Small intestine (tissue), 7 donors: ENCODE results near the gene TPI1. TPM values are rescaled to one million over a fixed set of nuclear protein-coding genes. Genes with fewer than 3 reads are reported as not detected.

Source experiments
- DNase-seq, 2 donors: peaks; one replicate each; pipeline versions ENCODE4 v3.0.0 to v3.0.0-alpha.2; 2013
- FAIRE-seq: peaks from 2 replicates; lab custom pipeline; 2012; peaks lifted over from hg19 to GRCh38; lab: Jason Lieb, UNC
- H3K27ac ChIP-seq, 3 donors: one replicate each; pipeline ENCODE4 v1.5.1; 2013; ENCODE audit warnings: low read length in 2 of 3, mild to moderate bottlenecking in 2 of 3, control low read depth in 1 of 3, inconsistent platforms in 1 of 3, low read depth in 1 of 3, moderate library complexity in 1 of 3
- H3K27me3 ChIP-seq, 3 donors: one replicate each; pipeline ENCODE4 v1.6.1; 2013; ENCODE audit warnings: low read length in 3 of 3, inconsistent platforms in 1 of 3; ENCODE audit not compliant: control insufficient read depth in 3 of 3, insufficient read depth in 3 of 3
- H3K36me3 ChIP-seq, 3 donors: one replicate each; pipeline ENCODE4 v1.6.1; 2013; ENCODE audit warnings: low read length in 3 of 3, inconsistent platforms in 1 of 3, low read depth in 1 of 3, mild to moderate bottlenecking in 1 of 3, moderate library complexity in 1 of 3; ENCODE audit not compliant: control insufficient read depth in 3 of 3, insufficient read depth in 2 of 3
- H3K4me1 ChIP-seq, 3 donors: one replicate each; pipeline ENCODE4 v1.6.1; 2013; ENCODE audit warnings: low read length in 2 of 3, inconsistent platforms in 1 of 3, low read depth in 1 of 3, mild to moderate bottlenecking in 1 of 3, moderate library complexity in 1 of 3; ENCODE audit not compliant: control insufficient read depth in 3 of 3, insufficient read depth in 2 of 3
- H3K4me3 ChIP-seq, 3 donors: one replicate each; pipeline ENCODE4 v1.5.1; 2013; ENCODE audit warnings: low read length in 3 of 3, control low read depth in 1 of 3, inconsistent platforms in 1 of 3, low read depth in 1 of 3, mild to moderate bottlenecking in 1 of 3, moderate library complexity in 1 of 3
- H3K9me3 ChIP-seq, 2 donors: one replicate each; pipeline ENCODE4 v1.6.1; 2013; ENCODE audit warnings: low read depth in 1 of 2, low read length in 1 of 2; ENCODE audit not compliant: control insufficient read depth in 2 of 2, insufficient read depth in 1 of 2
- WGBS, 3 donors: extraction: QIAGEN DNeasy Blood & Tissue Kit; methylation state at CpG; one replicate each; pipeline ENCODE4 v1.1.7; 2013; 5-methylcytosine and 5-hydroxymethylcytosine counted together
- polyA plus RNA-seq, 4 donors: library from polyadenylated mRNA; stranded (reverse) in 3 of 4; unstranded in 1 of 4; fragments of 200-250 nt in 3 of 4; fragments of 120-200 nt in 1 of 4; gene quantifications; one replicate each; pipeline versions ENCODE4 v1.2.1 to v1.2.3, GENCODE V29; 2013
- donor health status: healthy with polysubstance abuse.
- donor health status: control.
- donor health status: control.
- donor health status: Bipolar disorder and iron deficiency.
- donor health status: healthy.

TPI1 gene
- polyA plus RNA-seq, 4 donors = 574 to 1,439 (median 1,040) TPM

GRCh38 chr12:6821591-6822425, 45.5 kb upstream of the TPI1 start, which contains the start of gene GPR162:
TSS of gene GPR162 (plus strand) at chr12:6821821. CDS start at chr12:6823899, 2,078 bp downstream.
- DNase-seq (peak in 1 of 2 donors; percentile 66), FAIRE-seq (no peak)
- peaks cover 0 to 24% (median 0%) of the 10 kb centered on the region in 3 donors for H3K4me1 ChIP-seq
- H3K36me3 ChIP-seq = peaks cover 0 to 8% (median 0%) of the 10 kb centered on the region in 3 donors
- H3K27me3 ChIP-seq = peaks cover 0 to 65% (median 2%) of the 10 kb centered on the region in 3 donors
- H3K9me3 ChIP-seq = no peaks in the 10 kb centered on the region
- peak within 1 kb of the TSS in 2 of 3 donors; percentile 2 to 39 for H3K4me3 ChIP-seq
- WGBS, 3 donors = 1 to 5% (median 2%) methylated on average over 10 to 28 of the region's 28 CpGs
- peak within 1 kb of the TSS in 2 of 3 donors; percentile 13 to 59 for H3K27ac ChIP-seq

GRCh38 chr12:6822426-6823135, 44.8 kb upstream of the TPI1 start:
- H3K27ac ChIP-seq = no peak overlapping the region
- FAIRE-seq (no peak), DNase-seq (no peak)
- no peaks in the 10 kb centered on the region for H3K9me3 ChIP-seq
- H3K4me1 ChIP-seq = peaks cover 0 to 31% (median 0%) of the 10 kb centered on the region in 3 donors
- H3K27me3 ChIP-seq = peaks cover 0 to 65% (median 2%) of the 10 kb centered on the region in 3 donors
- H3K36me3 ChIP-seq = peaks cover 0 to 4% (median 0%) of the 10 kb centered on the region in 3 donors
- WGBS, 3 donors = 48 to 63% (median 62%) methylated on average over 7 of the region's 7 CpGs
- no peak overlapping the region for H3K4me3 ChIP-seq

GRCh38 chr12:6823182-6824084, 43.9 kb upstream of the TPI1 start:
- Histone ChIP-seq H3K4me3 (no peak overlapping the region), H3K27ac (no peak overlapping the region), H3K9me3 (no peaks in the 10 kb centered on the region), H3K27me3 (peaks cover 0 to 65% (median 2%) of the 10 kb centered on the region in 3 donors), H3K4me1 (peaks cover 0 to 32% (median 4%) of the 10 kb centered on the region in 3 donors), H3K36me3 (peaks cover 0 to 4% (median 0%) of the 10 kb centered on the region in 3 donors)
- 54 to 77% (median 59%) methylated on average over 12 of the region's 12 CpGs for whole genome bisulfite sequencing, 3 donors
- no peak for DNase-seq
- FAIRE-seq = no peak

GRCh38 chr12:6824085-6824775, 43.1 kb upstream of the TPI1 start:
- no peak for FAIRE-seq
- Histone ChIP-seq H3K27ac (no peak overlapping the region), H3K4me3 (no peak overlapping the region), H3K9me3 (no peaks in the 10 kb centered on the region), H3K36me3 (peaks cover 0 to 4% (median 0%) of the 10 kb centered on the region in 3 donors), H3K4me1 (peaks cover 0 to 32% (median 5%) of the 10 kb centered on the region in 3 donors), H3K27me3 (peaks cover 0 to 69% (median 2%) of the 10 kb centered on the region in 3 donors)
- no peak for DNase-seq
- WGBS, 3 donors = 63 to 86% (median 67%) methylated on average over 34 to 37 of the region's 37 CpGs

GRCh38 chr12:6824901-6825381, 42.4 kb upstream of the TPI1 start:
- H3K4me1 ChIP-seq = peaks cover 0 to 37% (median 7%) of the 10 kb centered on the region in 3 donors
- WGBS, 3 donors = 38 to 48% (median 46%) methylated on average over 11 to 12 of the region's 12 CpGs
- FAIRE-seq (no peak), DNase-seq (no peak)
- H3K36me3 ChIP-seq = peaks cover 0 to 8% (median 0%) of the 10 kb centered on the region in 3 donors
- H3K4me3 ChIP-seq = peak overlapping the region in 1 of 3 donors; percentile 1
- H3K27me3 ChIP-seq = peaks cover 0 to 69% (median 2%) of the 10 kb centered on the region in 3 donors
- no peak overlapping the region for H3K27ac ChIP-seq
- no peaks in the 10 kb centered on the region for H3K9me3 ChIP-seq

- DNase-seq (peak; percentile 76 to 91), FAIRE-seq (no peak)
- Histone ChIP-seq H3K36me3 (peaks cover 0 to 13% (median 0%) of the 10 kb centered on the region in 3 donors), H3K27me3 (peaks cover 0 to 63% (median 2%) of the 10 kb centered on the region in 3 donors), H3K4me3 (peak overlapping the region in 1 of 3 donors; percentile 1), H3K4me1 (peaks cover 0 to 36% (median 7%) of the 10 kb centered on the region in 3 donors), H3K9me3 (no peaks in the 10 kb centered on the region), H3K27ac (no peak overlapping the region)
- WGBS, 3 donors = 4 to 12% (median 10%) methylated on average over 19 of the region's 19 CpGs
Observed at GRCh38 chr12:6825398-6826124, 41.8 kb upstream of the TPI1 start.
